Heart left ventricle (tissue), 13 donors: Measurements from ENCODE around the gene RPS23.

Experiments used
- CTCF ChIP-seq, 12 donors: fragments of 200-600 bp; sonication (generic) in 4 of 12; IDR thresholded peaks; one replicate each; pipeline versions ENCODE4 v1.5.0 to v1.8.0; 2018 to 2022; ENCODE audit warnings: antibody characterized with exemption in 12 of 12, mild to moderate bottlenecking in 5 of 12
- POLR2A ChIP-seq, 2 donors: fragments of 450-650 bp; IDR thresholded peaks; one replicate each; pipeline ENCODE4 v1.6.1; 2017; ENCODE audit warnings: antibody characterized with exemption in 2 of 2, mild to moderate bottlenecking in 2 of 2, moderate library complexity in 2 of 2
- donor health status: ischemic (EF 13 %, LVEDD 7.1; RV severe dilation, severe dysfunction).
- donor health status: DM: no; HTN: yes; CAD: no.
- donor health status: DM: no; HTN: no; CAD: no.
- donor health status: ischemic (EF 25% LVEDD 6.9; RV normal size, moderate dysfunction).
- donor health status: ischemic (EF 25% LVEDD 5.7; RV mildly dilated, moderate dysfunction).
- donor health status: ischemic (EF 35%, LVEDD 5.7; RV mildly dilated, moderate dysfunction).
- donor health status: nonischemic (EF 11% LVEDD 7.7; RV severe dilation, severe dysfunction).
- donor health status: DM: yes; HTN: yes; CAD: no.
- donor health status: PGD.
- donor health status: ischemic (EF 29% LVEDD 5.4; RV normal size, mild dysfunction).
- donor health status: nonischemic (EF 23%, LVEDD 6.1; RV moderate dilation, normal function).

- TF ChIP-seq CTCF (IDR thresholded peaks at IDR 0.05): no peak
- no peak for TF ChIP-seq POLR2A (IDR thresholded peaks at IDR 0.05)
Observed at GRCh38 chr5:82255844-82256243, 22.3 kb downstream of the RPS23 start.
